Activated naive CD4-positive, alpha-beta T cell (primary cell): ENCODE data around the gene ZNF157.

ENCODE experiments used
- DNase-seq, 4 experiments: peaks; one replicate each; lab custom pipeline; 2025; lab: John Stamatoyannopoulos, UW

Gene ZNF157

GRCh38 chrX:47446971-47447370 lies 76.6 kb downstream of the ZNF157 start:
- DNase-seq = no peak

GRCh38 chrX:47447607-47448006 lies 77.2 kb downstream of the ZNF157 start:
- no peak for DNase-seq

GRCh38 chrX:47448165-47448806 lies 77.9 kb downstream of the ZNF157 start:
- DNase-seq = no peak

GRCh38 chrX:47452112-47452511 lies 81.7 kb downstream of the ZNF157 start:
- DNase-seq = no peak

DNA sequence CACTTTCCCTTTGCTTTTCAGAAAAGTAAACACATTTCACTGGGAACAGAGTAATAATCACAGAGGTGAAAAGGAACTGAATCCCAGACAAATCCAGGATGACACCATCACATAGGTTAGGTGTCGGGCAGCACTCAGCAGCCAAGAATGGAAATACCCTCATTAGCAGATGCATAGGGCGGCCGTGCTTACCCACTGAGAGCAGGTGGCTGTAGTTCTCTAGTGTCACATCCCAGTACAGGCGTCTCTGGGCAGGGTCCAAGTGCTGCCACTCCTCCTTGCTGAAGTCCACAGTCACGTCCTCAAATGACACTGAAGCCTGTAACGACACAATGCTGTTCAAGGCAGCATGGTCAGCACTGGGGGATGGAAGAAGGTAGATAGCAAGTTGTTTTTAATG lies 85.7 kb downstream of the ZNF157 start:
- no peak for DNase-seq

GRCh38 chrX:47458528-47458927 lies 88.2 kb downstream of the ZNF157 start:
- DNase-seq = no peak

- no peak for DNase-seq
These were observed 90.2 kb downstream of the ZNF157 start for GRCh38 chrX:47460561-47460960.
